ENCODE data around the gene RNPEPL1. TPM values are rescaled to one million over a fixed set of nuclear protein-coding genes. Genes with fewer than 3 reads are reported as not detected.

Gene RNPEPL1
- total RNA-seq, 1 experiment from 2014 or later = 25.8 TPM

GRCh38 chr2:240627736-240628506 lies 59.6 kb downstream of the RNPEPL1 start:
- POLR2A ChIA-PET (ENCODE audit: unreplicated experiment) = no interaction called here
- no peaks in the 10 kb centered on the region for H3K36me3 ChIP-seq (ENCODE audit: low read depth, low read length)
- no peaks in the 10 kb centered on the region for H3K27me3 ChIP-seq (ENCODE audit: low read length)
- H3K4me2 ChIP-seq (ENCODE audit: low read length) = no peak overlapping the region
- intact Hi-C loops (cut with micrococcal nuclease) = no loop called here
- no peaks in the 10 kb centered on the region for H3K9me2 ChIP-seq (replicated peaks; ENCODE audit: low read length)
- BruUV-seq (replicated peaks) = no TSS peak
- H2AFZ ChIP-seq (ENCODE audit: low read length) = no peak overlapping the region
- H3K4me3 ChIP-seq (ENCODE audit: low read length) = no peak overlapping the region
- no peaks in the 10 kb centered on the region for H3K79me2 ChIP-seq (ENCODE audit: low read length)
- CTCF ChIA-PET = no interaction called here
- ATAC-seq (no peak), DNase-seq (no peak)
- no peaks in the 10 kb centered on the region for H4K20me1 ChIP-seq (ENCODE audit: low read length)
- no peaks in the 10 kb centered on the region for H3K4me1 ChIP-seq (ENCODE audit: insufficient read depth, low read length)
- TF ChIP-seq EZH2 (IDR thresholded peaks at IDR 0.05; ENCODE audit: low read length, unreplicated experiment) = no peak
- no peak for TF ChIP-seq EZH2phosphoT487 (IDR thresholded peaks at IDR 0.05; ENCODE audit: borderline replicate concordance, low read length)
- TF ChIP-seq CTCF (conservative IDR thresholded peaks at IDR 0.05; ENCODE audit: low read depth, low read length) = no peak
- H3K27ac ChIP-seq (ENCODE audit: low read length) = no peak overlapping the region
- no peaks in the 10 kb centered on the region for H3F3A ChIP-seq (ENCODE audit: low read length, unreplicated experiment)
- no peak overlapping the region for H3K9ac ChIP-seq (ENCODE audit: low read length)
- no peaks in the 10 kb centered on the region for H3K9me3 ChIP-seq (ENCODE audit: low read length)

DNA sequence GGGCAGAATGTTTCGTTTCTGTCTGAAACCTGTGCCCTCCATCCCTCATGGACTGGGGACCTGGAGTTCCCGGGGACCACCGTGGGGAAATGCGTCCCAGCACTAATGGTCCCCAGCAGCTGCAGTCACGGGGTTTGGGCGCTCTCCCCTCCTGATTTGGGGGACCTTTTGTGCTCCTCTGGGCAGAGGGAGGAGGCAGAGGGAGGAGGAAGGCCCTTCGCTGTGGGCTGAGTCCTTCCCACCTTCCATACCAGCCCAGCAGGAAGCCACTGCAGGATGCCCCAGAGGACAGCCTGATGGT lies 60.2 kb downstream of the RNPEPL1 start:
- no peak overlapping the region for H3K4me3 ChIP-seq (ENCODE audit: low read length)
- ChIA-PET CTCF (no interaction called here), POLR2A (ENCODE audit: unreplicated experiment) (no interaction called here)
- ATAC-seq (no peak), DNase-seq (no peak)
- no peak overlapping the region for H2AFZ ChIP-seq (ENCODE audit: low read length)
- H3K79me2 ChIP-seq (ENCODE audit: low read length) = no peaks in the 10 kb centered on the region
- intact Hi-C loops (cut with micrococcal nuclease) = no loop called here
- no peaks in the 10 kb centered on the region for H3K9me2 ChIP-seq (replicated peaks; ENCODE audit: low read length)
- H3K9me3 ChIP-seq (ENCODE audit: low read length) = no peaks in the 10 kb centered on the region
- no peaks in the 10 kb centered on the region for H3F3A ChIP-seq (ENCODE audit: low read length, unreplicated experiment)
- H3K27ac ChIP-seq (ENCODE audit: low read length) = no peak overlapping the region
- TF ChIP-seq EZH2 (IDR thresholded peaks at IDR 0.05; ENCODE audit: low read length, unreplicated experiment) (no peak), CTCF (conservative IDR thresholded peaks at IDR 0.05; ENCODE audit: low read depth, low read length) (no peak), EZH2phosphoT487 (IDR thresholded peaks at IDR 0.05; ENCODE audit: borderline replicate concordance, low read length) (no peak)
- no peaks in the 10 kb centered on the region for H4K20me1 ChIP-seq (ENCODE audit: low read length)
- H3K9ac ChIP-seq (ENCODE audit: low read length) = no peak overlapping the region
- H3K27me3 ChIP-seq (ENCODE audit: low read length) = no peaks in the 10 kb centered on the region
- no peaks in the 10 kb centered on the region for H3K4me1 ChIP-seq (ENCODE audit: insufficient read depth, low read length)
- H3K4me2 ChIP-seq (ENCODE audit: low read length) = no peak overlapping the region
- no TSS peak for BruUV-seq (replicated peaks)
- no peaks in the 10 kb centered on the region for H3K36me3 ChIP-seq (ENCODE audit: low read depth, low read length)

DNA sequence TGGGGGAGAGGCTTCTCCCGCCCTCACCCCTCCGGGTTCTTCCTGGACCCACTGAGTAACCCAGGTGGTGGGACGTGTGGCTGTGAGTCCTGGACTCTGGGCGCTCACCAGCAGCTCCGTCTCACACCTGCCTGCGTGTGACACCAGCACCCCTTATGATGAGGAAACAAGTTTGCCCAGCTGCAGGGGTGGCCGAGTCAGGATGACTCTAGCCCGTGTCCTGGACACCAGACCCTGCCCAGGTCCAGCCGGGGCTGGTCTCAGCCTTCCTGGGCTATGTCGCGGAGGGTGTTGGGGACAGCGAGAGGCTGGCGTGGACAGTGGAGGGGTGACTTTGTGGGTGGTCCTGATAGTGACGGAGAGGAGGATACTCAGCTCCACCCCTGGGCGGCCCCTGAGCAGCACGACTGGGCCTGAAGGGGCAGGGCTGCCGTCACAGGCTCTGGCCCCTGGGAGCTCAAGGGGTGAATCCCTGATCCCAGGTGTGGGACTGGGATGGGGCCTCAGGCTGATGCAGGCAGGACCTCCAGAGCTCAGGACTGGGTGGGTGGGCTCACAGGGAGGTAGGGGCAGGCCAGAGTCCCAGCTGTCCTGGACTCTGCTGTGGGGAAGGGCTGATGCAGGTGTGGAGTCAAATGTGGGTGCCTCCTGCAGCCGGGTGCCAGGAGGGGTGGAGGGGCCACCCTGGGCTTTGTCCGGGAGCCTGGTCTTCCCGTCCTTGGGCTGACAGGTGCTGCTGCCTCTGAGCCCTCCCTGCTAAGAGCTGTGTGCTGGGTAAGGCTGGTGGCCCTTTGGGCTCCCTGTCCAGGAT lies 60.7 kb downstream of the RNPEPL1 start:
- BruUV-seq (replicated peaks) = no TSS peak
- Histone ChIP-seq H3K27ac (ENCODE audit: low read length) (no peak overlapping the region), H3K27me3 (ENCODE audit: low read length) (no peaks in the 10 kb centered on the region), H2AFZ (ENCODE audit: low read length) (no peak overlapping the region), H3K4me2 (ENCODE audit: low read length) (no peak overlapping the region), H3K4me3 (ENCODE audit: low read length) (no peak overlapping the region), H3K9me2 (replicated peaks; ENCODE audit: low read length) (no peaks in the 10 kb centered on the region), H3K36me3 (ENCODE audit: low read depth, low read length) (no peaks in the 10 kb centered on the region), H3K4me1 (ENCODE audit: insufficient read depth, low read length) (no peaks in the 10 kb centered on the region), H3F3A (ENCODE audit: low read length, unreplicated experiment) (no peaks in the 10 kb centered on the region), H3K79me2 (ENCODE audit: low read length) (no peaks in the 10 kb centered on the region), H4K20me1 (ENCODE audit: low read length) (no peaks in the 10 kb centered on the region), H3K9ac (ENCODE audit: low read length) (no peak overlapping the region), H3K9me3 (ENCODE audit: low read length) (no peaks in the 10 kb centered on the region)
- ChIA-PET CTCF (no interaction called here), POLR2A (ENCODE audit: unreplicated experiment) (no interaction called here)
- DNase-seq = no peak
- ATAC-seq = no peak
- intact Hi-C loops (cut with micrococcal nuclease) = no loop called here
- TF ChIP-seq EZH2 (IDR thresholded peaks at IDR 0.05; ENCODE audit: low read length, unreplicated experiment) (no peak), CTCF (conservative IDR thresholded peaks at IDR 0.05; ENCODE audit: low read depth, low read length) (no peak), EZH2phosphoT487 (IDR thresholded peaks at IDR 0.05; ENCODE audit: borderline replicate concordance, low read length) (no peak)

All from PC-3 (cell line).